IMR-90 (cell line): ENCODE measurements around the gene SHB. TPM values are rescaled to one million over a fixed set of nuclear protein-coding genes. Genes with fewer than 3 reads are reported as not detected.

Experiments used
- ATAC-seq: fragments of 200-7000 bp; cut with Tn5 transposase; 2 replicates; pipeline ENCODE4 v1.9.1; 2020; ENCODE audit warnings: low read depth, mild to moderate bottlenecking, moderate library complexity
- BruUV-seq: library from RNA; stranded (reverse); fragments of 400-500 nt; replicated peaks from 2 replicates; lab custom pipeline; 2021; lab: Mats Ljungman, UMichigan
- CTCF ChIA-PET: fragments of 300-600 bp; formaldehyde crosslinking; extraction: SDS; loops from one replicate; lab custom pipeline; 2021; ENCODE audit warnings: antibody characterized with exemption; lab: Yijun Ruan, JAX
- POLR2A ChIA-PET: fragments of 300-600 bp; sonication (Branson Sonifier 250); formaldehyde crosslinking; loops from one replicate; lab custom pipeline; 2022; ENCODE audit warnings: antibody characterized with exemption; ENCODE audit not compliant: unreplicated experiment; lab: Charles Lee
- DNase-seq: peaks from one replicate; pipeline ENCODE4 v3.0.0; 2013
- H2AFZ ChIP-seq: replicated peaks from 2 replicates; pipeline ENCODE3; 2013; ENCODE audit warnings: low read length, mild to moderate bottlenecking; ENCODE audit not compliant: poor library complexity
- H2AK5ac ChIP-seq: 2 replicates; pipeline ENCODE4 v1.6.1; 2013; ENCODE audit warnings: low read depth, low read length, inconsistent platforms
- H2AK9ac ChIP-seq: replicated peaks from 2 replicates; pipeline ENCODE3; 2013; ENCODE audit warnings: mild to moderate bottlenecking, low read depth, low read length, moderate library complexity; ENCODE audit not compliant: poor library complexity
- H2BK120ac ChIP-seq: 2 replicates; pipeline ENCODE4 v1.6.1; 2013; ENCODE audit warnings: low read depth, low read length, inconsistent platforms
- H2BK15ac ChIP-seq: 3 replicates; pipeline ENCODE4 v1.6.1; 2013; ENCODE audit warnings: low read depth, low read length, inconsistent platforms
- H2BK20ac ChIP-seq: 2 replicates; pipeline ENCODE4 v1.6.1; 2013; ENCODE audit warnings: low read depth, mild to moderate bottlenecking, inconsistent platforms, low read length, moderate library complexity
- H2BK5ac ChIP-seq: 2 replicates; pipeline ENCODE4 v1.6.1; 2013; ENCODE audit warnings: mild to moderate bottlenecking, low read depth, low read length, inconsistent platforms; ENCODE audit not compliant: poor library complexity, severe bottlenecking
- H3K14ac ChIP-seq: replicated peaks from 2 replicates; pipeline ENCODE4 v1.6.1; 2013; ENCODE audit warnings: low read depth, low read length, inconsistent platforms
- H3K18ac ChIP-seq: 2 replicates; pipeline ENCODE4 v1.6.1; 2013; ENCODE audit warnings: low read depth, low read length, control low read depth
- H3K23ac ChIP-seq: 2 replicates; pipeline ENCODE4 v1.6.1; 2013; ENCODE audit warnings: low read depth, low read length, inconsistent platforms
- H3K27ac ChIP-seq: 2 replicates; pipeline ENCODE4 v1.5.1; 2013; ENCODE audit warnings: mild to moderate bottlenecking, control low read depth, low read length; ENCODE audit not compliant: insufficient read depth
- H3K27me3 ChIP-seq: 2 replicates; pipeline ENCODE4 v1.6.1; 2013; ENCODE audit warnings: low read length; ENCODE audit not compliant: control insufficient read depth, insufficient read depth
- H3K36me3 ChIP-seq: 2 replicates; pipeline ENCODE4 v1.6.1; 2013; ENCODE audit warnings: low read length, mixed read lengths; ENCODE audit not compliant: control insufficient read depth, insufficient read depth
- H3K4ac ChIP-seq: 2 replicates; pipeline ENCODE4 v1.6.1; 2013; ENCODE audit warnings: low read depth, low read length, inconsistent platforms
- H3K4me1 ChIP-seq: 2 replicates; pipeline ENCODE4 v1.6.1; 2013; ENCODE audit warnings: low read length, mixed read lengths; ENCODE audit not compliant: control insufficient read depth, insufficient read depth
- H3K4me2 ChIP-seq: 2 replicates; pipeline ENCODE4 v1.6.1; 2013; ENCODE audit warnings: low read depth, mild to moderate bottlenecking, control low read depth, low read length, moderate library complexity
- H3K4me3 ChIP-seq: 2 replicates; pipeline ENCODE4 v1.5.1; 2013; ENCODE audit warnings: low read depth, mild to moderate bottlenecking, control low read depth, low read length, moderate library complexity; ENCODE audit not compliant: insufficient read depth
- H3K56ac ChIP-seq: 2 replicates; pipeline ENCODE4 v1.6.1; 2013; ENCODE audit warnings: low read length, inconsistent platforms; ENCODE audit not compliant: insufficient read depth; ENCODE audit errors: extremely low read depth
- H3K79me1 ChIP-seq, 2 experiments: 2 replicates each; pipeline ENCODE4 v1.6.1; 2013; ENCODE audit warnings: low read length in 2 of 2, inconsistent platforms in 1 of 2, low read depth in 1 of 2
- H3K9ac ChIP-seq: 2 replicates; pipeline ENCODE4 v1.6.1; 2013; ENCODE audit warnings: low read depth, low read length, control low read depth
- H3K9me1 ChIP-seq: 2 replicates; pipeline ENCODE4 v1.6.1; 2013; ENCODE audit warnings: low read length, inconsistent platforms; ENCODE audit not compliant: insufficient read depth
- H3K9me3 ChIP-seq: 2 replicates; pipeline ENCODE4 v1.6.1; 2013; ENCODE audit warnings: low read length; ENCODE audit not compliant: control insufficient read depth, insufficient read depth
- H4K20me1 ChIP-seq: 2 replicates; pipeline ENCODE4 v1.6.1; 2013; ENCODE audit warnings: low read length, inconsistent platforms; ENCODE audit not compliant: insufficient read depth
- H4K5ac ChIP-seq: 2 replicates; pipeline ENCODE4 v1.6.1; 2013; ENCODE audit warnings: mild to moderate bottlenecking, low read depth, low read length, control low read depth
- H4K8ac ChIP-seq, 2 experiments: 2 replicates each; pipeline ENCODE4 v1.6.1; 2013; ENCODE audit warnings: low read depth in 2 of 2, low read length in 2 of 2, control low read depth in 1 of 2, inconsistent platforms in 1 of 2
- H4K91ac ChIP-seq: 2 replicates; pipeline ENCODE4 v1.6.1; 2013; ENCODE audit warnings: low read depth, low read length, inconsistent platforms; ENCODE audit not compliant: insufficient read depth
- MAFK ChIP-seq: IDR thresholded peaks from 2 replicates; pipeline ENCODE4 v1.6.1; 2012; ENCODE audit warnings: low read depth, low read length, improper control_type of control experiment
- NFE2L2 ChIP-seq: fragments of 150-350 bp; IDR thresholded peaks from 2 replicates; pipeline ENCODE4 v1.6.1; 2016; ENCODE audit warnings: low read depth, mild to moderate bottlenecking, low read length
- RAD21 ChIP-seq: IDR thresholded peaks from 2 replicates; pipeline ENCODE4 v1.6.1; 2012; ENCODE audit warnings: low read length, improper control_type of control experiment
- WGBS, 2 experiments: methylation state at CpG; one replicate each; pipeline versions ENCODE4 v1.1.5 to v1.1.7; 2013; ENCODE audit warnings: missing lambda C conversion rate in 2 of 2; ENCODE audit not compliant: insufficient read length in 1 of 2; ENCODE audit errors: extremely low coverage in 2 of 2; 5-methylcytosine and 5-hydroxymethylcytosine counted together
- dilution Hi-C: fragments of 300-500 bp; cut with HindIII; formaldehyde crosslinking; loops from one replicate; pipeline ENCODE4 v1.14.3; 2018; ENCODE audit warnings: low sequenced_read_pairs; ENCODE audit not compliant: unreplicated experiment
- in situ Hi-C: fragments of 300-500 bp; cut with MboI; formaldehyde crosslinking; loops from 3 replicates; pipeline ENCODE4 v1.14.3; 2019; ENCODE audit warnings: low sequenced_read_pairs, inconsistent platforms, mixed read lengths
- intact Hi-C: fragments of 100-400 bp; cut with micrococcal nuclease; formaldehyde crosslinking; loops from 2 replicates; pipeline ENCODE4 v1.10.0; 2022
- polyA plus RNA-seq, 3 experiments: library from polyadenylated mRNA; depleted of rRNA; stranded (reverse); fragments of >200 nt; gene quantifications; 2 replicates each; pipeline ENCODE4 v1.2.3, GENCODE V29; 2012; ENCODE audit warnings: low replicate concordance in 1 of 3
- total RNA-seq: library from RNA; depleted of rRNA; stranded (reverse); fragments of >200 nt; gene quantifications from 2 replicates; pipeline ENCODE4 v1.2.3, GENCODE V29; 2012

Gene SHB
- total and polyA plus RNA-seq, 2 of the 4 experiments (the other 2 are of a cell fraction): 6.1 to 20.4 TPM

GRCh38 chr9:38039090-38039906 is 29.7 kb downstream of the SHB start:
- TF ChIP-seq MAFK: peak; percentile 53; the same call in 1 of the 2 replicates
- peak; percentile 73 for TF ChIP-seq NFE2L2
- TF ChIP-seq RAD21: no peak
- Histone ChIP-seq H4K91ac (peak overlapping the region; percentile 80), H3K14ac (peak overlapping the region; percentile 12), H3K36me3 (peaks cover 6% of the 10 kb centered on the region; the same call in 1 of the 2 replicates), H3K4ac (peak overlapping the region; percentile 95), H3K79me1 (peaks cover 43 to 91% of the 10 kb centered on the region in 2 experiments), H3K27ac (peak overlapping the region; percentile 52), H3K27me3 (no peaks in the 10 kb centered on the region), H2BK15ac (peak overlapping the region; percentile 46; the same call in 2 of the 3 replicates), H2BK5ac (peak overlapping the region; percentile 66), H3K56ac (no peak overlapping the region), H4K20me1 (peaks cover 67% of the 10 kb centered on the region), H2BK20ac (peak overlapping the region; percentile 22; the same call in 1 of the 2 replicates), H3K4me3 (no peak overlapping the region), H2AFZ (peak overlapping the region; percentile 11), H2AK5ac (peak overlapping the region; percentile 54), H3K9ac (peak overlapping the region; percentile 46; the same call in 1 of the 2 replicates), H4K8ac (peak overlapping the region; percentile 62 to 66; a peak in 3 of 4 replicates), H3K9me3 (no peaks in the 10 kb centered on the region), H4K5ac (peak overlapping the region; percentile 60), H2BK120ac (peak overlapping the region; percentile 68), H3K4me2 (peak overlapping the region; percentile 8; the same call in 1 of the 2 replicates), H3K23ac (peak overlapping the region; percentile 6), H3K18ac (peak overlapping the region; percentile 14; the same call in 1 of the 2 replicates), H3K4me1 (peaks cover 52% of the 10 kb centered on the region), H2AK9ac (peak overlapping the region; percentile 72), H3K9me1 (peaks cover 60% of the 10 kb centered on the region)
- no CpG with 5 or more reads among the region's 16 CpGs for WGBS, 2 experiments
- CTCF ChIA-PET: no interaction called here
- POLR2A ChIA-PET: no interaction called here
- ATAC-seq (peak; percentile 10; the same call in 1 of the 2 replicates), DNase-seq (peak; percentile 48)
- in situ Hi-C loops (no loop called here), dilution Hi-C loops (no loop called here), intact Hi-C loops (loop anchor here (5.0 kb wide), 1 partner anchor 87 kb away; no protein-coding TSS in a partner anchor)
- BruUV-seq: no TSS peak
